GM18873 (cell line): ENCODE data around the gene USP34.

ENCODE experiments used
- ATAC-seq: cut with Tn5 transposase; IDR thresholded peaks from one replicate; pipeline ENCODE4 v1.9.1; 2021; ENCODE audit warnings: mild to moderate bottlenecking, moderate library complexity, moderate number of reproducible peaks; ENCODE audit not compliant: unreplicated experiment, low FRiP score

USP34 gene

GRCh38 chr2:61255580-61256437 lies 215.1 kb downstream of the USP34 start:
- ATAC-seq: no peak

DNA sequence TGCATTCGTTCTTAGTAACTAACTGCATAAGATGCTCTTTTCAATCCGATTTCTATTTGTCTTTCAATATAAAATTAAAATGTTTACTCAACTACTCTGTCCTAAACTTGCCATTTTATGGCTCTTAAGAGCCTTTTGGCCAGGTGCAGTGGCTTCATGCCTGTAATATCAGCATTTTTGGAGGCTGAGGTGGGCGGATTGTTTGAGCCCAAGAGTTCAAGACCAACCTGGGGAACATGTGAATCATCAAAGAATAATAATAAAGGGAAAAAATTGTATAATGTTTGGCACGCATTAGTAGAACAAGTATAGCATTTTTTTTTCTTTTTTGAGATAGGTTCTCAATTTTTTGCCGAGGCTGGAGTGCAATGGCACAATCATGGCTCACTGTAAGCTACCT lies 216.4 kb downstream of the USP34 start:
- no peak for ATAC-seq

DNA sequence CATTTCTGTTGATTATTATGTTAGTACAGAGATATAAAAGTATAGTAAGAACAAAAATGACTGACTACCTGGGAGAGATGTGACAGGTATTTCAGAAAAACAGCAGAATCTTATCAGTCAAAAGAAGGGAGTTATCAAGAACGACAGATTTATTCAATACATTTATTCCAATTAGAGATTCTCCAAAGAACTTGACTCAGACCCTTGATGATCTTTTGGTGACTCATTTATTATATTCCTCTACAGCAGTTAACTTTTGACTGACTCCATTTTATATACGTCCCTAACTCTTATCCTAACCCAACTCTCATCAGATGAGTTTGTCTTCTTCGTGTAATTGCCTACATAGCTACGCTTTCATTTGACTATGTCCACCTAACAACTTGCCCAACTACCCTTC lies 217.8 kb downstream of the USP34 start:
- ATAC-seq: no peak

- ATAC-seq: no peak
Observed at GRCh38 chr2:61252031-61252430, 218.9 kb downstream of the USP34 start.

GRCh38 chr2:61249521-61250071 lies 221.3 kb downstream of the USP34 start:
- no peak for ATAC-seq

- ATAC-seq: no peak
Observed at GRCh38 chr2:61247204-61247812, 223.6 kb downstream of the USP34 start.

GRCh38 chr2:61244694-61245093 lies 226.2 kb downstream of the USP34 start:
- ATAC-seq: no peak

- no peak for ATAC-seq
Observed at GRCh38 chr2:61241266-61241665, 229.6 kb downstream of the USP34 start.

GRCh38 chr2:61238219-61239012 lies 232.5 kb downstream of the USP34 start:
- no peak for ATAC-seq

GRCh38 chr2:61235716-61236115 lies 235.2 kb downstream of the USP34 start:
- ATAC-seq: no peak

- no peak for ATAC-seq
Observed at GRCh38 chr2:61233581-61233980, 237.3 kb downstream of the USP34 start.

DNA sequence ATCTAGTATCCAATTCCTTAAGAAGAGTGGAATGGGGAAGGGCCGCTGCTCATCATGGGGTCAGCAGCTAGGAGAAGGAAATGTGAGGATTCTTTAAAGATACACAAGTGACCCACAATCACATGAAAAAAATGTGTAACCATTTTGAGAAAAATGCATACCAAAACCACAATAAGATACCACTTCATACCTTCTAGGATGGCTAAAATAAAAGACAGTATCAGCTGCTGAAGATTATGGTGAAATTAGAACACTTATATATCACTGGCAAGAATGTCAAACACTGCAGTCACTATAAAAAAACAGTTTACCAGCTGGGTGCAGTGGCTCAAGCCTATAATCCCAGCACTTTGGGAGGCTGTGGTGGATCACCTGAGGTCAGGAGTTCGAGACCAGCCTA lies 241.0 kb downstream of the USP34 start:
- no peak for ATAC-seq

- no peak for ATAC-seq
Observed at GRCh38 chr2:61222567-61222966, 248.3 kb downstream of the USP34 start.

DNA sequence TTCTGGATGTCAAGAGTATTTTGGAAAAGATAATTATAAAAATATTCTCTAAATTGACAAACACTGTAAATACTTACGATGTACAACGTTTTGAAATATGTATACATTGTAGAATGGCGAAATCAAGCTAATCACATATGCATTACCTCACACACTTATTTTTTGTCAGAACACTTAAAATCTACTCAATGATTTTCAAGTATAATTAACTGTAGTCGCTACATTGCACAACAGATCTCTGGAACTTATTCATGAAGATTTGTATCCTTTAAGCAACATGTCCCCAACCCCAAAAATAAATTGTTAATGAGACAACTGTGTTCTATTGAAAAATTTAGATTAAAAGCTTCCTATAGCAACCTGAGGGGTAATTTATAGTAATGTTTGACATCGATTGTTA lies 249.1 kb downstream of the USP34 start:
- ATAC-seq: no peak

GRCh38 chr2:61220768-61221167 lies 250.1 kb downstream of the USP34 start:
- no peak for ATAC-seq

GRCh38 chr2:61218817-61219170 lies 252.1 kb downstream of the USP34 start:
- no peak for ATAC-seq

- no peak for ATAC-seq
Observed at GRCh38 chr2:61218076-61218816, 252.6 kb downstream of the USP34 start.

DNA sequence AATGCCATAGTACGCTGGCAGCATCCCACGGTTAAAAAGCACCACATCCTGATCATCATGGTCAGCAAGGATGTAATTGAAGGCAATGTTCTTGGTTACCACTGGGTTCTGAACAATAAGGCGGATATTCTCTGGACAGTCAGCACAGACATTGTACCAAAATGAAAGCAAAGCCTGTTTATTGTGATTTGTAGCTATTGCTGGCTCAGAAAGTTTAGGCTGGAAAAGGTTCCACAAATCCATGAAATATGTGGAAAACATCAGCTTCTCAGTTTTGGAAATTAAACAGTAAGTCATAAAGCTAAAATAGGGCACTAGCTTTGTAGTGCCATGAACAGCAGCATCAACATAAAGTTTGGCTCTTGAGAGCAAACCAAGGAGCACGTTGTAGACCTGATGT lies 256.7 kb downstream of the USP34 start:
- no peak for ATAC-seq

- ATAC-seq: no peak
Observed at GRCh38 chr2:61210332-61210981, 260.4 kb downstream of the USP34 start.

DNA sequence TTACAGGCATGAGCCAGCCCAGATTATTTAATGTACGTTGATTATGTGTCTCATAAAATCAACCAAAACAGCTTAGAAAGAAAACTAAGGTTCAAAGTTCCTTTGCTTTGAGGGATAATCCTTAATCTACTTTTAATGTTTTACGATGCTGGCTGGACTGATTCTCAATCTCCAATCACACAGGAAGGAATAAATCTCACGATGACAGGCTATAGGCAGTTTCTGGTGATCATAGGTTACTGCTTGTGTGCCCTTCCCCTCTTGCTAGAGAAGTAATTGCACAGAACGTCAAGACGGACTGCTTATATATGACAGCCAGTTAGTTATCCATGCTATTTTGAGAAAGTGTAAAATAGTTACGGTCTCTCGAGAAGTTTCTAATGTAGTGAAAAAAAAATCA lies 265.8 kb downstream of the USP34 start:
- no peak for ATAC-seq
